Stimulated activated CD4-positive, alpha-beta T cell treated with anti-CD3 and anti-CD28 coated beads, Interleukin-12 subunit alpha, Interleukin-12 subunit beta, amount 100 ng/mL, for 48 hours (primary cell): Measurements from ENCODE around the gene SLC51A.
A peak's percentile ranks its signal among the peaks of the same experiment; 100 is the strongest.
"Not testable (repeated sequence)": the region's sequence is repeated elsewhere in the genome, so short reads cannot be mapped to it uniquely, and the experiment has no call there.

ENCODE experiments used
- DNase-seq, 3 donors: peaks; one replicate each; pipeline ENCODE4 v3.0.0-alpha.2; 2020; ENCODE audit warnings: low read depth in 2 of 3, low spot score in 1 of 3

SLC51A gene

DNA sequence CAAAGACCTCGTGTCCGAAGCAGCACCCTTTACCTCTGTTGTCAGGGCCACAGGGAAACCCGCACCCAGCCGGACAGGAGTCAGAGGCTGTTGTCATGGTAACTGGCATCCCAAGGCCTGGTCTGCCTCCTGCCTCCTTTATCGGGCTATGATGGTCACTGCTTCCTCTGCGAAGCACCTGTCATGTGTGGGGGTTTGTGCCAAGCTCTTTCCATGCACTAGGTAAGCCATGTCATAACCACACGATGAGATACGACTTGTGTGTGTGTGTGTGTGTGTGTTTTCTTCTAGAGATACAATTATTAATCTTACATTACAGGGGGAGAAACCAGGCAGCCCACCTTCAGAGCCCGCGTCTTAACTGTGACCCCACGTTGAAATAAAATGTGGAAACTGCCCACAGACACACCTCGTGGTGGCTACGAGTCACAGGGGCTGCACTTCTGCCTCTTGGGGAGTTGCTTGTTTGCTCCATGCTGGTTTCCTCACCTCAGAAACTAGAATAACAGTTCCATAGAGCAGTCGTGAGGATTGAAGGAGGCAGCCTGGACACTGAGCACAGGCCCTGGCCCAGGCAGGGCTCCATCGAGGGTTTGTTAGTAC lies 23.1 kb upstream of the SLC51A start:
- no peak for DNase-seq

DNA sequence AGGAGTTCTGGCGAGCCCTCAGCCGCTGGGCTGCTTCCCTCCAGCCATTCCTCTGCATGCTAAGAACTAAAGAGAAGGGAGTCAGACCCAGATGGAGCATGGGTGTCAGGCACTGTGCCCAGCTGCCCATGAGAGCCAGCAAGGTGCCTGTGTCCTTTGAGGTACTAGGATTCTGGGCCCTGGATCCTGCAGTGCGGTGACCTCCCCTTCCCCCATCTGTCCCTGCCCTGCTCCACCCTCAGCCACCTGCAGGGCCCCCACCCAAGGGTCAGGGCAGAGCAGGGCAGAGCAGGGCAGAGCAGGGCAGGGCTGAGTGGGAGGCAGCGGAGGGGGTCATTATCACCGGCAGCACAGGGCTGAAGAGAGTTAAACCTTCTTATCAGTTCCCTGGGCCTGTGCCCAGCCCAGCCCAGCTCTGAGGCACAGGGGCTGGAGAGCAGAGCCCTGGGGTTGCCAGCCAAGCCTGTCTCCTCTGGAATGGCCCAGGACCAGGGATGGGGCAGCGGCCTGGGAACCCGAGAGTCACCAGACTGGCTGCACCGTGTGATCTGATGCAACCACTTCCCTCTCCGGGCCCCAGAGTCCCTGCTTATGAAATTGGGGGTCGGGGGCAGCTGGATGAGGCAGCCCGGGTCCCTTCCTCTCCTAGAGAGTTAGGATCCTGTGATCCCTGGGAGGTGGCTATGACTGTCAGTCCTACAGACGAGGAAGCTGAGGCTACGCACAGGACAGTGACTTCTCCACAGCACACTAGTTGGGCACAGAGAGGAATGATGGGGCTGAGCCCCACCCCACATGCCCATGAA lies 22.4 kb upstream of the SLC51A start:
- DNase-seq = no peak

DNA sequence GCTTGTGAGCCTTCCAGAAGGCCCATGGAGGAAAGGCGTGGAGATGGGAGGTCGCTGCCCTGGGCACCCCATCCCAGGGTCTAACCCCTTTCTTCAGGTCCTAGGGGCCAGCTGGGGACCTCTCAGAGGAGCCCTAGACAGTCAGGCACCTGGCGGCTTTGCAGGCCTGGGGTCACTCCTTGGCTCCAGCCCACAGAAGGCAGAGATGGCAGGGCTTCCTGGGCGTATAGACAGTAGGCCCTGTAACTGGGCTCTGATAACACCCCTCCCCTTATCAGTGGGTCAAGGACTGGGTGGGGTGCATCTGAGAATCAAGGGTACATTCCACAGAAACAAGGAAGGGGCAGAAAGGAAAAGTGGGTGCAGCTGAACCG lies 21.8 kb upstream of the SLC51A start:
- no peak for DNase-seq

DNA sequence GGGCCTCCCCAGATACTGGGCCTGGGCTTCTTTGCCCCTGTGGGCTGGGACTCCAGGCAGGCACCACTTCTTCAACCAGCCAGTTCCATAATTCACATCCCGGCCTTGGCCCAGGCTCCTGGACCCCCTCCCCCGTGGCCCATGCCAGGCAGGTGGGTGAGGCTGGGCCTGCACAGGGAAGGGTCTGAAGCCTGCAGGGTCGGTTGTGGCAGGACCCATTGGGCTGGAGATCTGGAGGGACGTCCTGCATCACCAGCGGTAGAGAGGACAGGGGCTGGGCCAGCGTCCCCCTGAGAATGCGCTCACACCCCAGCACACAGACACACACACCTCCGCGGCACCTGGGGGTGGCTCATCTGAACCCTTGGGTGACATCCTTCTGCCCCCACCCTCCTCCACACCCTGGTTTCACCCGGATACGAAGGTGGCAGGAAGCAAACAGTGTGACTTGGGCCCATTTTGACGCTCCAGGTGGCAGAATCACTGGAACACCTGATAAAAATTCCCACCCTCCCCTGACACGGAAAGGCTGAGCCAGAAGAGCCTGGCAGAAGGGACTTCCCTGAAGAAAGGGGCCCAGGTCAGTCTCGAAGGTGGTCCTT lies 20.6 kb upstream of the SLC51A start:
- DNase-seq = no peak

DNA sequence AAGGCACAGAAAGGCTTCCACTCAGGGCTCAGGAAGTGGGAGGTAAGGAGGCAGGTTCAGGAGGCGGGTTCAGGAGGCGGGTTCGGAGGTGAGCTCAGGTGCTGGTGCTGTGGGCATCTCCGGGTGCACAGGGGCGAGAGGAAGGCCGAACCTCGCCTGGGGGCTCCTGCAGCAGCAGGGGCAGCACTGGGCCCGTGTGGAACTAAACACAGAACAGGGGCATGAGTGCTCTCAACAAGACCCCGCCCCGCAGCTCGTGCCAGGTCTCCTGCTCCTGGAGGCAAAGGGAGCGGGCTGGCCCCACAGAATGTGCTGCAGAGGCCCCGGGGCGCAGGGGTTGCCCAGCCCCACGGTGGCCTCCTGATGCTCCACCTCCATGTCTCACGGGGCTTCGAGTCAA lies 18.8 kb upstream of the SLC51A start:
- no peak for DNase-seq

DNA sequence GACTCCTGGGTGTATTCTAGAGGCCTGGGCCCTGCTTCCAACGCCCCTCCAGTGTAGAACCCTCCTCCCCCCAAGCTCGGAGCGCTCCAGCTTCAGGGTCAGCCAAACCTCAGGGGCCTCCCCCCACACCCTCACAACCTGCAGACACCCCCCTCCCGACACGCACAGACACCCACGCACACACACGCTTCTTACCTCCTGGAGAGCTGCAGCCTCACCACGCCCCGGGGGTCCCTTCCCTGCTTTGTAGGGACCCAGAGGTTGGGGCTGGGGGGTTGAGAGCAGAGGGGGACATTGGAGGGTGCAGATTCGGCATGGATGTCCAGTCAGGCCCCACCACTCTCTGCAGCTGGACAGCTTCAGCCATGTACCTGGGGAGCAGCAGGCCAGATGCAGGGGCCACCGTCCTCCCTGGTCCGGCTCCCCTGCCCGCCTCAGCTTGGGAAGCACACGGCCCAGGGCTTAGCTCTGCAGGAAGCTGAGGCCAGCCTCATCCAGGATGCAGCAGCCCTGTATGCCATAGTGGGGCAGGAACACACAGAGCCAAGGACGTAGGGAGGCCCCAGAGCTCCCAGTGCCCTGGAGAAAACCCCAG lies 18.2 kb upstream of the SLC51A start:
- DNase-seq = no peak

DNA sequence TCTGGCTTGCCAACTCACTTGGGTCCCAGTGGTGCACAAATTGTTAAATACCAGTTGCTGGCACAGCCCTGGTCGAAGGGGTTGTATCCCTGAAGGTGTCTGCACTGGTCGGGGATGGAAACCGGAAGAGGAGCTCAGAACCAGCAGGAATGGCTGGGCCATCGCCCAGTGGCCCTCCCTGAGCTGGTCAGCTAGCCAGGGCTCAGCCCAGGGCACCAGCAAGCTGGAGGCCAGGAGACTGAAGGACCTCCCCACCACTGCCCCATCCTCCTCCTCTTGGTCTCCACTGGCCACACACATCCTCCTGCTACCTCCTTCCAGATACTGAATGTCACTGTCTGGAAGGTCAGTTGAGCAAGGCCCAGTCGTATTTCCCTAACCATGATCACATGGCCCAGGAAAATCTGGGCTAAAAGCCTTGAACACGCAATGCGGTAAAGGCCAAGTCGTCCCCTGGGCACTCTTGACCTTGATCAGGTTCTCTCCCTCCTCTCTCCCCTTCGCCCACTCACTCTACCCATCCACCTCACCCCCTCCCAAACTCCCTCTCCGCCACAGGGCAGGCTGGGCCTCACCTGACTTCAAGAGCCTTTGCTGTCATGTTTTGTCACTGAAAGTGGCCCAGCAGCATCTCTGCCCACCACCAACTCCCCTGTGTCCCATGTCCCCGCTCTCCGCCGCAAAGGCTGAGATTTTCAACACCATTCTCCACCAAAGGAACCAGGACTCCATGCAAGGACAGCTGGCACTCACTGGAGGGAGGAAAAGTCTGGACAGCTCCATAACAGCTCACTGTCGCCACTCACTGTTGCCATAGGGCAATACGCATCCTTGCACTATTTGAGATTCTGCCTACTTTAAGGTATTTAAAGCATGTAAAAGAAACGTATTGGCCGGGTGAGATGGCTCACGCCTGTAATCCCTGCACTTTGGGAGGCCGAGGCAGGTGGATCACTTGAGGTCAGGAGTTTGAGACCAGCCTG lies 17.3 kb upstream of the SLC51A start:
- no peak for DNase-seq

DNA sequence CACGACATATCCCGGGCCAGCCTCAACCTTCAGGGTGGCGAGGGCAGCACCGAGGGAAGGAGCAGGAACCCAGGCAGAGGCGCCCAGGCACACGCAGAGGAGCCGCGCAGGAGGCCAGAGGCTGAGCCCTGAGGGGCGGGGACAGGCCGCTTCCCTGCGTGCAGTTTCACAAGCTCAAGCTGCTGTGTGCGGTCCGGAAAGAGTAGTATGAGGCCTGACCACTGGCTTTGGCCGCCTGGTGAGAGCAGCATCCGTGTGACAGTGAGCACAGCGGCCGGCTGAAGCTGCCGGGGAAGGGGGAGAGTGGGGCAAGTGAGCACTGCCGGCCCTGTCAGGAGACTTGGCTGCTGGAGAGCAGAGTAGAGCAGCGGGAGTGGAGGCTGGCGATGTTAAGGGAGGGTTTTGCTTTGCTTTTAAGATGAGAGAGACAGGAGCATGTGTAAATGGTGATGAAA lies 13.8 kb upstream of the SLC51A start:
- no peak for DNase-seq

DNA sequence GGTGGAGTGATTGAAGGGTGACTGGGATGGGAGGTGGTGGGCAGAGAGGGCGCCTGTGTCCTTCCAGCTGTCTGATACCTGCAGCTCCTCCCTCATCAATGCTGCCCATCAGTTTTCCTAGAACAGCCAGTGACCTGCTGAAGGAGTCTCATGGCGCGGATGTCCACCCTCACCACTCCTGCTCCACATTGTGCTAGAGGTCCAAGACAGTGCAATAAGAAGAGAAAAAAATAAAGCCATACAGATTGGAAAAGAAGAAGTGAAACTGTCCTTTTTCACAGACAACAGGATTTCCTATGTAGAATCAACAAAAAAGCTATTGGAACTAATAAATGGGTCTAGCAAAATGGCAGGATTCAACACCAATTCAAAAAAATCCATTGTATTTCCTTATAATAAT lies 12.5 kb upstream of the SLC51A start:
- DNase-seq = no peak

DNA sequence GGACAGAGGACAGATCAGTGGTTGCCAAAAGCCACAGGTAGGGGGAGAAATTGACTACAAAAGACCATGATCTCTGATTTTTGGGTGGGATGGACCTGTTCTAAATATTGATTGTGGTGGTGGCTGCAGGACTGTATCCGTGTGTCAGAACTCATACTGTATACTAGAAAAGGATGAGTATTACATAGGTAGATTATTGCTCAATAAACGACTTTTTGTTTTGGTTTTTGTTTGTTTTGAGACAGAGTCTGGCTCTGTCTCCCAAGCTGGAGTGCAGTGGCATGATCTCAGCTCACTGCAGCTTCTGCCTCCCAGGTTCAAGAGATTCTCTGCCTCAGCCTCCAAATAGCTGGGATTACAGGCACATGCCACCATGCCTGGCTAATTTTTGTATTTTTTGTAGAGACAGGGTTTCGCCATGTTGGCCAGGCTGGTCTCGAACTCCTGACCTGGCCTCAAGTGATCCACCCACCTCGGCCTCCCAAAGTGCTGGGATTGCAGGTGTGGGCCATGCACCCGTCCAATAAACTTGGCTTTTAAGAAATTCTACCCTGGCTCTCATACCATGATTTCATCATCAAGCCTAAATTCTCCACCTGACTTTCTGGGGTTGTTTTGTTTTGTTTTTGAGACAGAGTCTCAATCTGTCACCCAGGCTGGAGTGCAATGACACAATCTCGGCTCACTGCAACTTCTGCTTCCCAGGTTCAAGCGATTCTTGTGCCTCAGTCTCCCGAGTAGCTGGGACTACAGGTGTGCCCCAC lies 10.7 kb upstream of the SLC51A start:
- not testable (repeated sequence) for DNase-seq

DNA sequence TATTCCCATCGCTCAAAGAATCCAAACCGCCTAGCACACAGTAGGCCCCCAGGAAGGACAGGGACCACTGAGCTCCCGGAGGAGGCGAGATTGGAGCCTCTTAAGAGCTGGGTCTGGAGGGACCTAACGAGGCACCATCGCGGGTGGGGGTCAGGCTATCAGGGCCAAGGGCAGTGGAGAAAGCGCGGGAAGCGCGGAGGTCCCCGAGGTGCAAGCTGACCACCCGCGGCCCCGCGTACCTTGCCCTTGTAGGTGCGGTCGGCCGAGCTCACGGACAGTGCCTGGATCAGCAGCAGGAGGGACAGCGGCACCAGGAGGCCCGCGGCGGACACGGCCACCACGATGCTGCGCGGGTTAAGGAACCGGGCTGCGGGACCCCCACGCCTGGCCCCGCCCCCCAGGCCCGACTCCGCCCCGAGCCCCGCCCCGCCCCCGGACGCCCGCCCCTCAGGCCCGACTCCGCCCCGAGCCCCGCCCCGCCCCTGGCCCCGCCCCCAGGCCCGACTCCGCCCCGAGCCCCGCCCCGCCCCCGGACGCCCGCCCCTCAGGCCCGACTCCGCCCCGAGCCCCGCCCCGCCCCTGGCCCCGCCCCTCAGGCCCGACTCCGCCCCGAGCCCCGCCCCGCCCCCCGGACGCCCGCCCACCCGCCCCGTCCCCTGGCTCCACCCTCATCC lies 9.0 kb upstream of the SLC51A start:
- no peak for DNase-seq

DNA sequence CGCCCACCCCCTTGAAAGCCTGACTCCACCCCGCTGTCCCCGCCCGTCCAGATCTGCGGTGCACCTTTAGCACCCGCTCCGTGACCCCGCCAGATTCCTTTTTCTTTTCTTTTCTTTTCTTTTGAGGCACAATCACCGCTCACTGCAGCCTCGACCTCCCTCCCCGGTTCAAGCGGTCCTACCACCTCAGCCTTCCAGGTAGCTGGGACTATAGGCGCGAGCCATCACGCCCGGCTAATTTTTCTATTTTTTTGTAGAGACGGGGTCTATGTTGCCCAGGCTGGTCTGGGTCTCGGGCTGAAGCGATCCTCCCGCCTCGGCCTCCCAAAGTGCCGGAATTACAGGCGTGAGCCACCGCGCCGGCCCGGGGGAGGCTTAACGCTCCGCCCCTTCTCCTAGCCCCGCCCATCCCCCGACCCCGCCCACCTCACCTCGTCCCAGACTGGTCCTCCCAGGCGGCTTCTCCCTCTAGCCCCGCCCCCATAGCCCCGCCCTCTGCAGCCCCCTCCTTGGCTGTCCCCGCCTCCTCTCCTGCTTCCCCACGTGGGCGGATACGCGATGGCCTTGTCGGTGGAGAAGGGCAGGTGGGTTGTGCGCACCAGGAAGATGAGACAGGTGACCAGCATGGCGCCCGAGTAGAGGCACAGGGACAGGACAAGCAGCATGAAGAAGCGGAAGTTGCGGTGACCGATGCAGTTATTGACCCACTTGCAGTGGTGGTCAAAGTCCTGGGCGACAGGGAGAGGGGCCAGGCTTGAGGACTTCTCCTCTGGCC lies 8.3 kb upstream of the SLC51A start:
- DNase-seq = peak; percentile 58 to 61 (median 58)

DNA sequence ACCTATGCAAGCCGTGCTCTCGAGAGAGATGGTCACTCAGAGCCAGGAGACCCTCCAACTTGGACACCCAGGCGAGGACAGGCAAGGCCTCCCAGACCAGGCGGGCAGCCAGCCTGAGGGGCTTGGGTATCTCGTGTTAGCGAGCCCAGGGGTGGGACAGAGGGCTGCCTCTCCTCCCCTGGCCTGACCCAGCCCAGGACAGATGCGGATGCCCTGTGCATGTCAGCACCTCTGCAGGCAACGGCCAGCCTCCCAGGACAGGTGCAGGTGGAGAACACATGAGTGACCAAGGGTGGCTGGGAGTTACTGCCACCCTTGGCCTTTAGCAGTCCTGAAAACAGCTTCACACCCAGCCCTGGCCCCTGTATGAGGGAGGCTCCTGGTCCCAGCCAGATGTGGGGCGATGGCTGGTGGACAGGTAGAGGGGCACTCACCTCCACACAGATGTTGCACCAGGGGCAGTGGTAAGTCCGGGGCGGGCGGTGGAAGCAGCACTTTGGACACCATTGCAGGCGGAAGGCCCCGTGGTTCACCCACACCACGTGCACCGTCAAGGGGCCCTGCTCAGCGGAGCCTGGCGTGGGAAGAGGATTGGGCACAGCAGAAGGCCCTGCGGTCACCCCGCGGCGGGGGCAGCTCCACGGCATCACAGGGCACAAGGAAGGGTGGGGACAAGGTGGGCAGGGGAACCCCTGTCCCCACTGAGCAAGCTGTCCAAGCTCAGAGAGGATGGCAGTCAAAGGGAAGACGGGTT lies 7.2 kb upstream of the SLC51A start:
- no peak for DNase-seq

DNA sequence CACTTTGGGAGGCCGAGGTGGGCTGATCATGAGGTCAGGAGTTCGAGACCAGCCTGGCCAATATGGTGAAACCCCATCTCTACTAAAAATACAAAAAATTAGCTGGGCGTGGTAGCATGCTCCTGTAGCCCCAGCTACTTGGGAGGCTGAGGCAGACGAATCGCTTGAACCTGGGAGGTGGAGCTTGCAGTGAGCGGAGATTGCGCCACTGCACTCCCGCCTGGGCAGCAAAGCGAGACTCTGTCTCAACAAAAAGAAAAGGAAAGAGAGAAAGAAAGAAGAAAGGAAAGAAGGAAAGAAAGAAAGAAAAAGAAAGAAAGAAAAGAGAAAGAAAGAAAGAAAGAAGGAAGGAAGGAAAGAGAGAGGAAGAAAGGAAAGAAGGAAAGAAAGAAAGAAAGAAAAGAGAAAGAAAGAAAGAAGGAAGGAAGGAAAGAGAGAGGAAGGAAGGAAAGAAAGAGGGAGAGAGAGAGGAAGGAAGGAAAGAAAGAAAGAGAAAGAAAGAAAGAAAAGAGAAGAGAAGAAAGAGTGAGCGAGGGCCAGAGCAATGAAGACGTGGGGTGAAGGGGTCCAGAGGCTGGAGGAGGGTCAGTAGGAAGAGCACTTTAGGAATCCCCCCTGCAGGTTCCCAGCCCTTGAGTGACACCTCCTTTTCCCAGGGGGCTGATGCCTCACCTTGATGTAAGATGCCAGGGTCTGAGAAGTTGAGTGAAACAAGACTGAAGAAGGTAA lies 6.2 kb upstream of the SLC51A start:
- DNase-seq = not testable (repeated sequence)

DNA sequence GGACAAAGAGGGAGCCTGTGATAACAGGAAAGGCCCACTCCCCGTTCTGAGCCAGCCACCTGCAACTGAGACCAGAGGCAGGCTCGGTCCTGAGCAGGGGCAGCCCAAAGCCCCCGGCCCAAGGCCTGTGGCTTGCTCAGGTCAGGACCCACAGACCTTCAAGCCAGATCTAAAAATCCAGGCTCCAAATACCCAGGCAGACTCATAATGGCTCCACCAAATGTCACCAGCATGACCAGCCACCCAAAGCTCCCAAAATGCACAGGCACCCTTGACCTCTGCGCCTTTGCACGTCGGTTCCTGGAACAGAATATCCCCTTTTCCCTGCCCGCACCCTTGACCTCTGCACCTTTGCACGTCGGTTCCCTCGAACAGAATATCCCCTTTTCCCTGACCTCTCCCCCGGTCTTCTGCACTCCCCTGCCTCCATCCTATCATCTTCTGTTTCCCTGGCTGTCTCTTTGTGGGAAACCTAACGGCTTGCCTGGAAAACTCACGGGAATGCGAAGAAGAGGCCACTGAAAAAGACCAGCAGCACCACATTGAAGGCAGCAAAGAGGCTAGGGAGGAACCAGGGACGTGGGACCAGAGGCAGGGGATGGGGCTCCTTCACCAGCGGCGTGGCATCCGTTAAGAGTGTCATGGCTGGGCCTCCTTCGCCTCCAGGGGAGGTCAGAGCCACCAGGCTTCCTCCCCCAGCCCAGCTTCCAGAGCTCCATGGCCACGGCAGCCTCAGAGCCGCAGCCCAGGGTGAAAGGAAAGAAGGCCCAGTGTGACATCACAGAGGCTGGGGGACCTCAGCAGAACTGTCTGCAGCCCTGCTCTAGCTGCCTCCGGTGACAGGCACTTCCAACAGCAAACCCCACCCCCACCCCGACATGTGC lies 5.4 kb upstream of the SLC51A start, which contains the start of gene ZDHHC19:
TSS of gene ZDHHC19 (minus strand) at position 728 of the 884 bp plus-strand sequence. CDS start at position 643, 85 bp downstream.
- DNase-seq = no peak

DNA sequence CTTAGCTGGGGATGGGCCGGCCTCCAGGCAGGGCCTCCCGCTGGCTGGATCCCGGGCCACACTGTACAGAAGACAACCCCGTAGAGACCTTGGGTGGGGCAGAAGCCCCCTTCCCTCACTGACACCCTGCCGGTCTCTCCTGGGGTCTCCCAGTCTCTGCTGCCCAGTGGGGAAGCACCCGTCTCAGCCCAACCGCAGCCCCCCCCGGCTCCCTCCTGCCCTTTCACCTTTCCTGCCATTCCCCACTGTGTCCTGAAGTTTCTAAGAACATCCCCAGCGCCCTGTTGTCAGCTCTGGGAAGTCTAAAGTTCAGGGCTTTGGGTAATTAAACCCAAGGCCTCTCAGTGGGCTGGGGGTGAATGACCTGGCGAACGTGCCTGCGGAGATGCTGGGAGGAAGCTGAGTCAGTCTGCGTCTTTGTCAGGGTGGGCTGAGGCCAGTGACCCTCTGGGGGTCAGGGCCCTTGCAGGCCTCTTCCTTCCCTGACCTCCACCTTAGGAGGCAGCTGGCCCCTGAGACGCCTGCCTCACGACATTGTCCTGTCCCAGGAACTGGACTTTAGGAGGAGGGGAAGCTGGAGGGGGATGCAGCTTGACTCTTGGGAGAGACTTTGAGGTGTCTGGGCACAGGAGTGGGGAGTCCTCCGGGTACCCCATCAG lies 1.4 kb upstream of the SLC51A start:
- DNase-seq = no peak
